ENCODE measurements around the gene ZNF324.

GRCh38 chr19:58492265-58492664 is 25.4 kb downstream of the ZNF324 start:
- no peak for TF ChIP-seq CTCF (conservative IDR thresholded peaks at IDR 0.05)
- TF ChIP-seq EZH2 (IDR thresholded peaks at IDR 0.05; ENCODE audit: low read depth), result no peak

Measured in PC-9 (cell line).